ENCODE results near the gene DNAI2. TPM values are rescaled to one million over a fixed set of nuclear protein-coding genes. Genes with fewer than 3 reads are reported as not detected.

The DNAI2 gene
- total and polyA plus RNA-seq, 9 of the 15 experiments (the other 6 are each of a cell fraction or from before 2014, with no cell fraction given) = not detected

DNA sequence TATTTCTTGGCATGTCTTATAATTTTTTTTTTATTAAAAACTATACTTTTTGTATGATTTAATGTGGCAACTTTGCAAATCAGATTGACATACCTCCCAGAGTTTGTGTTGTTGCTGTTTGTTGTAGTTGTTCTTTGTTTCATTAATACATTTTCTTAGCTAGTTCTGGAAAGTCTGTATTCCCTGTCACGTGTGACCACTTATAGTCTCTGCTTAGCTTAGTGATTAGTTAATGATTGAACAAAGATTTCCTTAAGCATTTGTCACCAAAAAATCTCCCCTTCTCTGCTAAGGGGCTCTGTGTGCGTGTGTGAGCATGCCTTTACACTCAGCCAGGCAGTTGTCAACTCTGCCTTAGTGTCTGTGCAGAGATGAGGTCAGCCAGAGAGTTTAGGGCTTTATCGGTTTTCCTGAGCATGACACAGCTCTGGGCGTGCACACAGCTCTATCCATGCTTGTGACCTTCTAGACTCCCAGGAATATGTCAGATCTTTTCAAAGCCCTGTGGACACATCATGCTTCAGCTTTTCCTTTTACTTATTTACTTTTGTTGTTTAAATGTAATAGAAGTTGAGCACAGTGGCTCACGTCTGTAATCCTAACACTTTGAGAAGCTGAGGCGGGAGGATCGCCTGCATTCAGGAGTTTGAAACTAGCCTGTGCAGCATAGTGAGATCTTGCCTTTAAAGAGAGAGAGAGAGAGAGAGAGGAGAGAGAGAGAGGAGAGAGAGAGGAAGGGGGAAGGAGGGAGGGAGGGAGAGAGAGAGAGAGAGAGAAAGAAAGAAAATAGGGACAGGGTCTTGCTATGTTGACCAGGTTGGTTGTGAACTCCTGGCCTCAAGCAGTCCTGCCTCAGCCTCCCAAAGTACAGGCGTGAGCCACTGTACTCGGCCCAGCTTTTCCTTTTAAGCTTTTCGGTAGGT, 21.9 kb downstream of the DNAI2 start (continued):
- TF ChIP-seq, protein P1, sequence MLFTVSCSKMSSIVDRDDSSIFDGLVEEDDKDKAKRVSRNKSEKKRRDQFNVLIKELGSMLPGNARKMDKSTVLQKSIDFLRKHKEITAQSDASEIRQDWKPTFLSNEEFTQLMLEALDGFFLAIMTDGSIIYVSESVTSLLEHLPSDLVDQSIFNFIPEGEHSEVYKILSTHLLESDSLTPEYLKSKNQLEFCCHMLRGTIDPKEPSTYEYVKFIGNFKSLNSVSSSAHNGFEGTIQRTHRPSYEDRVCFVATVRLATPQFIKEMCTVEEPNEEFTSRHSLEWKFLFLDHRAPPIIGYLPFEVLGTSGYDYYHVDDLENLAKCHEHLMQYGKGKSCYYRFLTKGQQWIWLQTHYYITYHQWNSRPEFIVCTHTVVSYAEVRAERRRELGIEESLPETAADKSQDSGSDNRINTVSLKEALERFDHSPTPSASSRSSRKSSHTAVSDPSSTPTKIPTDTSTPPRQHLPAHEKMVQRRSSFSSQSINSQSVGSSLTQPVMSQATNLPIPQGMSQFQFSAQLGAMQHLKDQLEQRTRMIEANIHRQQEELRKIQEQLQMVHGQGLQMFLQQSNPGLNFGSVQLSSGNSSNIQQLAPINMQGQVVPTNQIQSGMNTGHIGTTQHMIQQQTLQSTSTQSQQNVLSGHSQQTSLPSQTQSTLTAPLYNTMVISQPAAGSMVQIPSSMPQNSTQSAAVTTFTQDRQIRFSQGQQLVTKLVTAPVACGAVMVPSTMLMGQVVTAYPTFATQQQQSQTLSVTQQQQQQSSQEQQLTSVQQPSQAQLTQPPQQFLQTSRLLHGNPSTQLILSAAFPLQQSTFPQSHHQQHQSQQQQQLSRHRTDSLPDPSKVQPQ (CRISPR knock-in tag; IDR thresholded peaks at IDR 0.05; ENCODE audit: borderline replicate concordance) = no peak
- peak; percentile 47 for TF ChIP-seq L3MBTL2 (IDR thresholded peaks at IDR 0.05)
- TF ChIP-seq, protein P2, sequence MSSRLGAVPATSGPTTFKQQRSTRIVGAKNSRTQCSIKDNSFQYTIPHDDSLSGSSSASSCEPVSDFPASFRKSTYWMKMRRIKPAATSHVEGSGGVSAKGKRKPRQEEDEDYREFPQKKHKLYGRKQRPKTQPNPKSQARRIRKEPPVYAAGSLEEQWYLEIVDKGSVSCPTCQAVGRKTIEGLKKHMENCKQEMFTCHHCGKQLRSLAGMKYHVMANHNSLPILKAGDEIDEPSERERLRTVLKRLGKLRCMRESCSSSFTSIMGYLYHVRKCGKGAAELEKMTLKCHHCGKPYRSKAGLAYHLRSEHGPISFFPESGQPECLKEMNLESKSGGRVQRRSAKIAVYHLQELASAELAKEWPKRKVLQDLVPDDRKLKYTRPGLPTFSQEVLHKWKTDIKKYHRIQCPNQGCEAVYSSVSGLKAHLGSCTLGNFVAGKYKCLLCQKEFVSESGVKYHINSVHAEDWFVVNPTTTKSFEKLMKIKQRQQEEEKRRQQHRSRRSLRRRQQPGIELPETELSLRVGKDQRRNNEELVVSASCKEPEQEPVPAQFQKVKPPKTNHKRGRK (tag; IDR thresholded peaks at IDR 0.05) = peak; percentile 43; the same call in 1 of the 2 replicates
- TF ChIP-seq CREB1 (IDR thresholded peaks at IDR 0.05) = 0 out of 2 replicates have a peak, but pooled peaks have one; percentile 12
- TF ChIP-seq CREB1 (CRISPR knock-in tag; IDR thresholded peaks at IDR 0.05) = no peak
- peak; percentile 61; the same call in 1 of the 2 replicates for TF ChIP-seq MAFF (IDR thresholded peaks at IDR 0.05; ENCODE audit: low read length)
- peak; percentile 29 for TF ChIP-seq NEUROD1 (IDR thresholded peaks at IDR 0.05; ENCODE audit: borderline replicate concordance, low read depth, low read length, partially characterized antibody)
- TF ChIP-seq TRIM28 (IDR thresholded peaks at IDR 0.05) = 0 out of 2 replicates have a peak, but pooled peaks have one; percentile 17
- no peak for TF ChIP-seq ZNF217 (CRISPR knock-in tag; IDR thresholded peaks at IDR 0.05)
- 0 out of 2 replicates have a peak, but pooled peaks have one; percentile 46 for TF ChIP-seq OTX1 (CRISPR knock-in tag; IDR thresholded peaks at IDR 0.05)
- TF ChIP-seq NFE2 (IDR thresholded peaks at IDR 0.05; ENCODE audit: low read depth) = peak; percentile 90
- TF ChIP-seq, protein P3, sequence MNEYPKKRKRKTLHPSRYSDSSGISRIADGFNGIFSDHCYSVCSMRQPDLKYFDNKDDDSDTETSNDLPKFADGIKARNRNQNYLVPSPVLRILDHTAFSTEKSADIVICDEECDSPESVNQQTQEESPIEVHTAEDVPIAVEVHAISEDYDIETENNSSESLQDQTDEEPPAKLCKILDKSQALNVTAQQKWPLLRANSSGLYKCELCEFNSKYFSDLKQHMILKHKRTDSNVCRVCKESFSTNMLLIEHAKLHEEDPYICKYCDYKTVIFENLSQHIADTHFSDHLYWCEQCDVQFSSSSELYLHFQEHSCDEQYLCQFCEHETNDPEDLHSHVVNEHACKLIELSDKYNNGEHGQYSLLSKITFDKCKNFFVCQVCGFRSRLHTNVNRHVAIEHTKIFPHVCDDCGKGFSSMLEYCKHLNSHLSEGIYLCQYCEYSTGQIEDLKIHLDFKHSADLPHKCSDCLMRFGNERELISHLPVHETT (CRISPR knock-in tag; conservative IDR thresholded peaks at IDR 0.05 in 1 of 2, IDR thresholded peaks at IDR 0.05 in 1 of 2) = peak in 1 of 2 experiments; percentile 41; a peak in 1 of 4 replicates
- TF ChIP-seq BHLHE40 (IDR thresholded peaks at IDR 0.05; ENCODE audit: low read length) = peak; percentile 73; the same call in 1 of the 2 replicates
- TF ChIP-seq HNRNPL (IDR thresholded peaks at IDR 0.05; ENCODE audit: low read depth, low read length) = no peak
- TF ChIP-seq, protein P4, sequence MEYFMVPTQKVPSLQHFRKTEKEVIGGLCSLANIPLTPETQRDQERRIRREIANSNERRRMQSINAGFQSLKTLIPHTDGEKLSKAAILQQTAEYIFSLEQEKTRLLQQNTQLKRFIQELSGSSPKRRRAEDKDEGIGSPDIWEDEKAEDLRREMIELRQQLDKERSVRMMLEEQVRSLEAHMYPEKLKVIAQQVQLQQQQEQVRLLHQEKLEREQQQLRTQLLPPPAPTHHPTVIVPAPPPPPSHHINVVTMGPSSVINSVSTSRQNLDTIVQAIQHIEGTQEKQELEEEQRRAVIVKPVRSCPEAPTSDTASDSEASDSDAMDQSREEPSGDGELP (CRISPR knock-in tag; IDR thresholded peaks at IDR 0.05; ENCODE audit: borderline replicate concordance) = no peak
- TF ChIP-seq, protein P5, sequence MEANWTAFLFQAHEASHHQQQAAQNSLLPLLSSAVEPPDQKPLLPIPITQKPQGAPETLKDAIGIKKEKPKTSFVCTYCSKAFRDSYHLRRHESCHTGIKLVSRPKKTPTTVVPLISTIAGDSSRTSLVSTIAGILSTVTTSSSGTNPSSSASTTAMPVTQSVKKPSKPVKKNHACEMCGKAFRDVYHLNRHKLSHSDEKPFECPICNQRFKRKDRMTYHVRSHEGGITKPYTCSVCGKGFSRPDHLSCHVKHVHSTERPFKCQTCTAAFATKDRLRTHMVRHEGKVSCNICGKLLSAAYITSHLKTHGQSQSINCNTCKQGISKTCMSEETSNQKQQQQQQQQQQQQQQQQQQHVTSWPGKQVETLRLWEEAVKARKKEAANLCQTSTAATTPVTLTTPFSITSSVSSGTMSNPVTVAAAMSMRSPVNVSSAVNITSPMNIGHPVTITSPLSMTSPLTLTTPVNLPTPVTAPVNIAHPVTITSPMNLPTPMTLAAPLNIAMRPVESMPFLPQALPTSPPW (CRISPR knock-in tag; IDR thresholded peaks at IDR 0.05) = peak; percentile 58; the same call in 1 of the 2 replicates
- peak; percentile 46; the same call in 1 of the 2 replicates for TF ChIP-seq ZNF316 (IDR thresholded peaks at IDR 0.05)
- 0 out of 4 replicates have a peak, but pooled peaks of 1 of the 2 experiments have one; percentile 22 for TF ChIP-seq MAZ (CRISPR knock-in tag; conservative IDR thresholded peaks at IDR 0.05 in 1 of 2, IDR thresholded peaks at IDR 0.05 in 1 of 2)

Data from K562 (cell line).